ENCODE results near the gene IAH1.

IAH1 gene

DNA sequence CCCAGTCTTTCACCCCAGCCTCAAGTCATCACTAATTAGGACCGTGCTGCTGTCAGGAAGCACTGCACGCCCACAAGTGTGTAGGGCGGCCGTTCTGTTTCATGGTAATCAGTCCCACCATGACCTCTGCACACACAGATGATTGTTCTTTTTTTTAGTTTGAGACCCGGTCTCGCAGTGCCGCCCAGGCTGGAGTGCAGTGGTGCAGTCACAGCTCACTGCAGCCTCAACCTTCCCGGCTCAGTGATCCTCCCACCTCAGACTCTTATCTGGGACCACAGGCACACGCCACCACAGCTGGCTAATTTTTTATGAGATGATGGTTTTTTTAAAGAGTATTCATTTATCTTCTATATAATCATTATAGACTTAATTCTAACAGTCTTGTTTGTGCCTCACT lies 1.8 kb upstream of the IAH1 start:
- no peak overlapping the region for H3K18ac ChIP-seq (ENCODE audit: low read depth in 1 of 2, low read length in 2 of 2)
- WGBS, result 97% methylated on average over 8 of the region's 9 CpGs
- H3K23ac ChIP-seq (ENCODE audit: low read length in 2 of 2), result no peak overlapping the region
- H2BK5ac ChIP-seq (ENCODE audit: low read depth, low read length, poor library complexity, severe bottlenecking), result no peak overlapping the region
- peaks cover 5% of the 10 kb centered on the region for H3K79me1 ChIP-seq (replicated peaks; ENCODE audit: low read length, poor library complexity, severe bottlenecking)
- no peak overlapping the region for H2BK15ac ChIP-seq (ENCODE audit: low read depth, poor library complexity, severe bottlenecking)
- no peak overlapping the region for H2AK5ac ChIP-seq (ENCODE audit: low read length, severe bottlenecking)
- no peak overlapping the region for H2BK120ac ChIP-seq (ENCODE audit: low read depth, low read length)
- no peak overlapping the region for H4K91ac ChIP-seq (ENCODE audit: low read length)
- H3K27ac ChIP-seq (ENCODE audit: low read length, poor library complexity, severe bottlenecking), result no peak overlapping the region
- no peak overlapping the region for H3K9ac ChIP-seq (ENCODE audit: low read length)
- no peaks in the 10 kb centered on the region for H3K27me3 ChIP-seq (ENCODE audit: control insufficient read depth in 1 of 2, insufficient read depth in 1 of 2, low read length in 2 of 2)
- no peaks in the 10 kb centered on the region for H3K9me3 ChIP-seq (ENCODE audit: control insufficient read depth, low read length)
- no peak overlapping the region for H2AFZ ChIP-seq (ENCODE audit: low read depth, low read length)
- no peak overlapping the region for H2BK12ac ChIP-seq (ENCODE audit: low read length in 2 of 2)
- no peak overlapping the region for H3K4me3 ChIP-seq (ENCODE audit: insufficient read depth in 1 of 2, low read depth in 1 of 2, low read length in 2 of 2)
- H3K4ac ChIP-seq (ENCODE audit: low read depth in 1 of 2, low read length in 2 of 2), result no peak overlapping the region
- H3K4me2 ChIP-seq (ENCODE audit: low read length, poor library complexity, severe bottlenecking), result no peak overlapping the region
- no peak overlapping the region for H4K8ac ChIP-seq (ENCODE audit: low read length)
- H3K14ac ChIP-seq (ENCODE audit: low read length in 2 of 2), result no peak overlapping the region
- peaks cover 5% of the 10 kb centered on the region for H3K4me1 ChIP-seq (ENCODE audit: control insufficient read depth, insufficient read depth, low read depth, low read length)
- DNase-seq, result no peak
- peaks cover 46 to 50% of the 10 kb centered on the region in 2 experiments for H3K36me3 ChIP-seq (ENCODE audit: control insufficient read depth in 1 of 2, insufficient read depth in 2 of 2, low read depth in 1 of 2, low read length in 2 of 2)

DNA sequence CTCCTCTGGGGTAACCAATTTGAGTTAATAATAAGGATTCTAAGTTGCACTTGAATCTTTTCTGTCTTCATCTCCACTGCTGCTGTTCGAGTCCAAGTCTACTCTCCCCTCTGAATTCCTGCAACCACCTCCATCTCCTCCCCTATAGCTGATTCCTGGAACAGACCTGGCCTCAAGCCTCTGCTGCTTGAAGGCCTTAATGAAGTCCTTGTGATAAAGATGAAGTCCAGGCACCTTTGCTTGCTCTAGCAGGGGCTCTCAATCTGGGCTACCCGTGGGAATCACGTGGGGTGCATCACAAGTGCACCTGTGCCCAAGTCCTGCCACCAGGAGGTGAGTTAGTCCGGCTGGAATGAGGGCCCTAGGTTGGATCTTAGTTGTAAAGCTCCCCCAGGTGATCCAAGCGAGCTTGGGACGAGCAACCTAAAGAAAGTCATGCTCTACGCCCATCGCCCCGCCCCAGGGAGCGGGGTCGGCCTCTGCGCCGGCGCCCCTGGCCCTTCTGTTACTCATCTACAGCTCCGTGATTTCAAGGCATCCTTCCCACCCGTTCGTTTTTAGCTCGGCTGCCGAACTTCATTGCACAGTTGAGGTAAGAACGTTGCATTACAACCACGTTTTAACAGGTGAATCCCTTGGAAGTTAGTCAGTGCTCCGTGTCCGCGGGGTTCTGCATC lies 905 bp upstream of the IAH1 start:
- Histone ChIP-seq H4K8ac (ENCODE audit: low read length) (no peak overlapping the region), H3K18ac (ENCODE audit: low read depth in 1 of 2, low read length in 2 of 2) (no peak overlapping the region), H3K27ac (ENCODE audit: low read length, poor library complexity, severe bottlenecking) (no peak overlapping the region)

DNA sequence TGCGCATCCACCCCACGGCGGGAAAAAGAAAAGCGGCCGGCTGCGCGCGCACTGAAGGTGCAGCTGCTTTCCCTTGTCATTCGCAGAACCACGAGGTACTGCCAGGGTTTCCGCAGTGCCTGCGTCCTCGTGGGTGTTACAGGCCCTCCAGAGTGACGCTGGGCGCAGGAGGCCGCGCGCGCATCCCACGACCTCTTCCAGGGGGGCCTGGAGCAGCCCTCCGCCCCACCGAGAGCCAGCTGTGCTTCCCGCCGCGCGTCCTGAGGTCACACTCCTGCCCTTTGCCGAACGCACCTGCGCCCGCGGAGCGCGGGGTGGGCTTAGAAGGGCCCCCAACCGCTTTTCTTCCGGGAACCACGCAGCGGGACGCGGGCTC lies 378 bp upstream of the IAH1 start:
- Histone ChIP-seq H3K4me1 (ENCODE audit: control insufficient read depth, insufficient read depth, low read depth, low read length) (peaks cover 4% of the 10 kb centered on the region), H2BK120ac (ENCODE audit: low read depth, low read length) (no peak overlapping the region), H3K4me3 (ENCODE audit: insufficient read depth in 1 of 2, low read depth in 1 of 2, low read length in 2 of 2) (peak overlapping the region; percentile 1 to 84), H2AFZ (ENCODE audit: low read depth, low read length) (no peak overlapping the region), H3K23ac (ENCODE audit: low read length in 2 of 2) (no peak overlapping the region), H3K14ac (ENCODE audit: low read length in 2 of 2) (no peak overlapping the region), H2BK12ac (ENCODE audit: low read length in 2 of 2) (no peak overlapping the region), H3K9ac (ENCODE audit: low read length) (peak overlapping the region; percentile 90), H3K4ac (ENCODE audit: low read depth in 1 of 2, low read length in 2 of 2) (no peak overlapping the region), H3K36me3 (ENCODE audit: control insufficient read depth in 1 of 2, insufficient read depth in 2 of 2, low read depth in 1 of 2, low read length in 2 of 2) (peaks cover 37 to 53% of the 10 kb centered on the region in 2 experiments), H4K91ac (ENCODE audit: low read length) (no peak overlapping the region), H3K27me3 (ENCODE audit: control insufficient read depth in 1 of 2, insufficient read depth in 1 of 2, low read length in 2 of 2) (no peaks in the 10 kb centered on the region), H3K18ac (ENCODE audit: low read depth in 1 of 2, low read length in 2 of 2) (no peak overlapping the region), H3K4me2 (ENCODE audit: low read length, poor library complexity, severe bottlenecking) (no peak overlapping the region), H3K79me1 (replicated peaks; ENCODE audit: low read length, poor library complexity, severe bottlenecking) (peaks cover 2% of the 10 kb centered on the region), H3K9me3 (ENCODE audit: control insufficient read depth, low read length) (no peaks in the 10 kb centered on the region), H2BK15ac (ENCODE audit: low read depth, poor library complexity, severe bottlenecking) (no peak overlapping the region), H2AK5ac (ENCODE audit: low read length, severe bottlenecking) (no peak overlapping the region), H4K8ac (ENCODE audit: low read length) (no peak overlapping the region), H2BK5ac (ENCODE audit: low read depth, low read length, poor library complexity, severe bottlenecking) (no peak overlapping the region), H3K27ac (ENCODE audit: low read length, poor library complexity, severe bottlenecking) (no peak overlapping the region)
- 97% methylated on average over 39 of the region's 39 CpGs for whole genome bisulfite sequencing
- DNase-seq, result no peak

More for the DNA sequence above, 905 bp upstream of the IAH1 start:
- H3K4ac ChIP-seq (ENCODE audit: low read depth in 1 of 2, low read length in 2 of 2), result no peak overlapping the region
- no peak overlapping the region for H3K4me2 ChIP-seq (ENCODE audit: low read length, poor library complexity, severe bottlenecking)
- peaks cover 4% of the 10 kb centered on the region for H3K4me1 ChIP-seq (ENCODE audit: control insufficient read depth, insufficient read depth, low read depth, low read length)
- no peak overlapping the region for H2BK5ac ChIP-seq (ENCODE audit: low read depth, low read length, poor library complexity, severe bottlenecking)
- H3K79me1 ChIP-seq (replicated peaks; ENCODE audit: low read length, poor library complexity, severe bottlenecking), result peaks cover 2% of the 10 kb centered on the region
- no peak overlapping the region for H2BK15ac ChIP-seq (ENCODE audit: low read depth, poor library complexity, severe bottlenecking)
- no peak overlapping the region for H4K91ac ChIP-seq (ENCODE audit: low read length)
- H3K14ac ChIP-seq (ENCODE audit: low read length in 2 of 2), result no peak overlapping the region
- H2BK12ac ChIP-seq (ENCODE audit: low read length in 2 of 2), result no peak overlapping the region
- H3K9me3 ChIP-seq (ENCODE audit: control insufficient read depth, low read length), result no peaks in the 10 kb centered on the region
- H2BK120ac ChIP-seq (ENCODE audit: low read depth, low read length), result no peak overlapping the region
- H3K27me3 ChIP-seq (ENCODE audit: control insufficient read depth in 1 of 2, insufficient read depth in 1 of 2, low read length in 2 of 2), result no peaks in the 10 kb centered on the region
- no peak overlapping the region for H3K23ac ChIP-seq (ENCODE audit: low read length in 2 of 2)
- H3K4me3 ChIP-seq (ENCODE audit: insufficient read depth in 1 of 2, low read depth in 1 of 2, low read length in 2 of 2), result peak overlapping the region in 1 of 2 experiments; percentile 84
- H2AFZ ChIP-seq (ENCODE audit: low read depth, low read length), result no peak overlapping the region
- 95% methylated on average over 24 of the region's 24 CpGs for WGBS
- H3K9ac ChIP-seq (ENCODE audit: low read length), result peak overlapping the region; percentile 90
- DNase-seq, result no peak
- H3K36me3 ChIP-seq (ENCODE audit: control insufficient read depth in 1 of 2, insufficient read depth in 2 of 2, low read depth in 1 of 2, low read length in 2 of 2), result peaks cover 38 to 52% of the 10 kb centered on the region in 2 experiments
- no peak overlapping the region for H2AK5ac ChIP-seq (ENCODE audit: low read length, severe bottlenecking)

GRCh38 chr2:9477914-9478313 lies 3.6 kb downstream of the IAH1 start:
- Histone ChIP-seq H3K27ac (ENCODE audit: low read length, poor library complexity, severe bottlenecking) (no peak overlapping the region), H3K23ac (ENCODE audit: low read length in 2 of 2) (no peak overlapping the region), H2BK5ac (ENCODE audit: low read depth, low read length, poor library complexity, severe bottlenecking) (no peak overlapping the region), H3K4me1 (ENCODE audit: control insufficient read depth, insufficient read depth, low read depth, low read length) (peaks cover 6% of the 10 kb centered on the region), H3K9ac (ENCODE audit: low read length) (no peak overlapping the region), H4K91ac (ENCODE audit: low read length) (no peak overlapping the region), H3K9me3 (ENCODE audit: control insufficient read depth, low read length) (no peaks in the 10 kb centered on the region), H2AK5ac (ENCODE audit: low read length, severe bottlenecking) (no peak overlapping the region), H2BK12ac (ENCODE audit: low read length in 2 of 2) (no peak overlapping the region), H3K4me3 (ENCODE audit: insufficient read depth in 1 of 2, low read depth in 1 of 2, low read length in 2 of 2) (no peak overlapping the region), H3K4me2 (ENCODE audit: low read length, poor library complexity, severe bottlenecking) (no peak overlapping the region), H3K79me1 (replicated peaks; ENCODE audit: low read length, poor library complexity, severe bottlenecking) (no peaks in the 10 kb centered on the region), H3K14ac (ENCODE audit: low read length in 2 of 2) (no peak overlapping the region), H3K36me3 (ENCODE audit: control insufficient read depth in 1 of 2, insufficient read depth in 2 of 2, low read depth in 1 of 2, low read length in 2 of 2) (peaks cover 34 to 64% of the 10 kb centered on the region in 2 experiments), H2BK120ac (ENCODE audit: low read depth, low read length) (no peak overlapping the region), H4K8ac (ENCODE audit: low read length) (no peak overlapping the region), H3K4ac (ENCODE audit: low read depth in 1 of 2, low read length in 2 of 2) (no peak overlapping the region), H2AFZ (ENCODE audit: low read depth, low read length) (no peak overlapping the region), H3K27me3 (ENCODE audit: control insufficient read depth in 1 of 2, insufficient read depth in 1 of 2, low read length in 2 of 2) (no peaks in the 10 kb centered on the region), H3K18ac (ENCODE audit: low read depth in 1 of 2, low read length in 2 of 2) (no peak overlapping the region), H2BK15ac (ENCODE audit: low read depth, poor library complexity, severe bottlenecking) (no peak overlapping the region)
- WGBS, result 96% methylated on average over 6 of the region's 7 CpGs
- DNase-seq, result no peak

Measured in mesenchymal stem cell (in vitro differentiated cells and primary cell).